HEK293 (cell line): Measurements from ENCODE around the gene SLC38A4.

Source experiments
- CTCF ChIP-seq: fragments of 450-650 bp; formaldehyde crosslinking; IDR thresholded peaks from 2 replicates; pipeline ENCODE4 v1.5.1; 2016; ENCODE audit warnings: missing biosample characterization, missing genetic modification characterization
- ZNF10 ChIP-seq: fragments of 450-650 bp; formaldehyde crosslinking; IDR thresholded peaks from 2 replicates; pipeline ENCODE4 v1.5.1; 2017; ENCODE audit warnings: missing biosample characterization, missing genetic modification characterization
- ZNF335 ChIP-seq: fragments of 450-650 bp; formaldehyde crosslinking; conservative IDR thresholded peaks from 2 replicates; pipeline ENCODE4 v1.5.1; 2016; ENCODE audit warnings: missing biosample characterization, missing genetic modification characterization
- ZNF621 ChIP-seq: fragments of 450-650 bp; formaldehyde crosslinking; IDR thresholded peaks from 2 replicates; pipeline ENCODE4 v1.5.1; 2017; ENCODE audit warnings: missing biosample characterization, missing genetic modification characterization
- ZNF776 ChIP-seq: fragments of 450-650 bp; formaldehyde crosslinking; IDR thresholded peaks from 2 replicates; pipeline ENCODE4 v1.5.0; 2017; ENCODE audit warnings: missing biosample characterization, missing genetic modification characterization, borderline replicate concordance

GRCh38 chr12:46801293-46801692 lies 24.5 kb downstream of the SLC38A4 start:
- TF ChIP-seq CTCF (tag by site-specific recombination) (no peak), ZNF335 (no peak), ZNF10 (tag by site-specific recombination) (no peak), ZNF621 (tag by site-specific recombination) (no peak), ZNF776 (tag by site-specific recombination) (no peak)
